H1 (cell line): ENCODE data around the gene ILF2. TPM values are rescaled to one million over a fixed set of nuclear protein-coding genes. Genes with fewer than 3 reads are reported as not detected.

Experiments
- CTCF ChIA-PET: fragments of 300-600 bp; sonication (Branson Sonifier 250); formaldehyde crosslinking; loops from one replicate; lab custom pipeline; 2021; ENCODE audit not compliant: partially characterized antibody; lab: Charles Lee
- POLR2A ChIA-PET: fragments of 300-600 bp; sonication (Branson Sonifier 250); formaldehyde crosslinking; loops from one replicate; lab custom pipeline; 2021; ENCODE audit warnings: inconsistent platforms; ENCODE audit not compliant: partially characterized antibody; lab: Charles Lee
- DNase-seq, 2 experiments: peaks; one replicate each; pipeline versions ENCODE4 v3.0.0 to v3.0.0-alpha.2; 2010 to 2022; ENCODE audit warnings: low spot score in 2 of 2, low read depth in 1 of 2, mixed read lengths in 1 of 2
- FAIRE-seq: peaks from 2 replicates; lab custom pipeline; 2011; peaks lifted over from hg19 to GRCh38; lab: Jason Lieb, UNC
- H2AFZ ChIP-seq: 2 replicates; pipeline ENCODE4 v1.8.1; 2012; ENCODE audit warnings: low read length, inconsistent platforms
- H2AK5ac ChIP-seq: 2 replicates; pipeline ENCODE4 v1.6.1; 2013; ENCODE audit warnings: low read depth, low read length
- H2BK120ac ChIP-seq: replicated peaks from 2 replicates; pipeline ENCODE3; 2013; ENCODE audit warnings: low read depth, low read length, inconsistent platforms
- H2BK12ac ChIP-seq: 2 replicates; pipeline ENCODE4 v1.6.1; 2013; ENCODE audit warnings: low read depth, low read length
- H2BK15ac ChIP-seq: 2 replicates; pipeline ENCODE4 v1.6.1; 2013; ENCODE audit warnings: low read length
- H2BK20ac ChIP-seq: 2 replicates; pipeline ENCODE4 v1.6.1; 2013; ENCODE audit warnings: low read length
- H2BK5ac ChIP-seq: 2 replicates; pipeline ENCODE4 v1.6.1; 2013; ENCODE audit warnings: low read depth, low read length
- H3K14ac ChIP-seq: 2 replicates; pipeline ENCODE4 v1.6.1; 2013; ENCODE audit warnings: inconsistent platforms; ENCODE audit not compliant: insufficient read length
- H3K18ac ChIP-seq: 2 replicates; pipeline ENCODE4 v1.6.1; 2013; ENCODE audit warnings: low read length; ENCODE audit errors: extremely low read depth
- H3K23ac ChIP-seq: 2 replicates; pipeline ENCODE4 v1.6.1; 2013; ENCODE audit warnings: inconsistent platforms; ENCODE audit not compliant: insufficient read length
- H3K23me2 ChIP-seq: 2 replicates; pipeline ENCODE4 v1.6.1; 2013; ENCODE audit warnings: low read depth, low read length
- H3K27ac ChIP-seq: 2 replicates; pipeline ENCODE4 v1.6.1; 2011; ENCODE audit warnings: low read depth, low read length, inconsistent platforms
- H3K27me3 ChIP-seq, 4 experiments: replicated peaks in 1 of 4; 1 replicate in 1 of 4; 2 replicates in 3 of 4; pipeline versions ENCODE4 v1.6.1 to v1.8.1; 2011 to 2013; ENCODE audit warnings: low read length in 3 of 4, mild to moderate bottlenecking in 3 of 4, inconsistent platforms in 2 of 4, mixed read lengths in 2 of 4, moderate library complexity in 1 of 4; ENCODE audit not compliant: control insufficient read depth in 3 of 4, insufficient read depth in 3 of 4; ENCODE audit errors: extremely low read depth in 1 of 4
- H3K36me3 ChIP-seq, 4 experiments: 2 replicates each; pipeline versions ENCODE4 v1.6.1 to v1.8.1; 2011 to 2013; ENCODE audit warnings: mild to moderate bottlenecking in 4 of 4, low read length in 3 of 4, moderate library complexity in 2 of 4, control low read depth in 1 of 4, inconsistent platforms in 1 of 4; ENCODE audit not compliant: insufficient read depth in 4 of 4, control insufficient read depth in 2 of 4
- H3K4ac ChIP-seq: replicated peaks from 2 replicates; pipeline ENCODE3; 2013; ENCODE audit warnings: low read length, low read depth, mixed read lengths, inconsistent platforms; ENCODE audit not compliant: insufficient read length
- H3K4me1 ChIP-seq, 4 experiments: replicated peaks in 1 of 4; 1 replicate in 1 of 4; 2 replicates in 3 of 4; pipeline versions ENCODE4 v1.6.1 to v1.8.1; 2011 to 2013; ENCODE audit warnings: low read length in 3 of 4, inconsistent platforms in 2 of 4, mixed read lengths in 1 of 4; ENCODE audit not compliant: insufficient read depth in 4 of 4, control insufficient read depth in 3 of 4
- H3K4me2 ChIP-seq, 2 experiments: 2 replicates each; pipeline versions ENCODE4 v1.6.1 to v1.8.1; 2011 to 2013; ENCODE audit warnings: low read depth in 2 of 2, low read length in 2 of 2, control low read depth in 1 of 2, inconsistent platforms in 1 of 2, mild to moderate bottlenecking in 1 of 2; ENCODE audit not compliant: insufficient read depth in 1 of 2
- H3K4me3 ChIP-seq, 4 experiments: fragments of 200-600, 300-600 bp in 1 of 4; sonication (generic), shearing (Covaris generic), sonication (Bioruptor Twin) in 1 of 4; 2 replicates each; pipeline versions ENCODE4 v1.5.1 to v1.8.1; 2011 to 2016; ENCODE audit warnings: low read length in 4 of 4, low read depth in 3 of 4, control low read depth in 2 of 4, inconsistent platforms in 2 of 4, mild to moderate bottlenecking in 2 of 4, mixed read lengths in 1 of 4, moderate library complexity in 1 of 4; ENCODE audit not compliant: insufficient read depth in 2 of 4; ENCODE audit errors: extremely low read depth in 1 of 4
- H3K56ac ChIP-seq: replicated peaks from 2 replicates; pipeline ENCODE3; 2013; ENCODE audit warnings: low read depth, mild to moderate bottlenecking, mixed read lengths, low read length, inconsistent platforms; ENCODE audit not compliant: insufficient read length
- H3K79me1 ChIP-seq: 2 replicates; pipeline ENCODE4 v1.6.1; 2013; ENCODE audit warnings: low read depth, low read length, control low read depth
- H3K79me2 ChIP-seq, 2 experiments: 2 replicates each; pipeline versions ENCODE4 v1.6.1 to v1.8.1; 2012 to 2013; ENCODE audit warnings: low read length in 2 of 2, mild to moderate bottlenecking in 2 of 2, inconsistent platforms in 1 of 2; ENCODE audit not compliant: insufficient read depth in 2 of 2, control insufficient read depth in 1 of 2
- H3K9ac ChIP-seq, 4 experiments: replicated peaks in 1 of 4; 1 replicate in 1 of 4; 2 replicates in 3 of 4; pipeline versions ENCODE4 v1.6.1 to v1.8.1; 2011 to 2013; ENCODE audit warnings: low read depth in 3 of 4, low read length in 3 of 4, control low read depth in 2 of 4, mild to moderate bottlenecking in 2 of 4, moderate library complexity in 2 of 4, inconsistent platforms in 1 of 4; ENCODE audit errors: extremely low read depth in 1 of 4
- H3K9me3 ChIP-seq, 2 experiments: 2 replicates each; pipeline versions ENCODE4 v1.6.1 to v1.8.1; 2012 to 2013; ENCODE audit warnings: mild to moderate bottlenecking in 2 of 2, moderate library complexity in 2 of 2, control low read depth in 1 of 2, inconsistent platforms in 1 of 2, low read depth in 1 of 2, low read length in 1 of 2, mixed read lengths in 1 of 2; ENCODE audit not compliant: insufficient read depth in 2 of 2
- H4K20me1 ChIP-seq, 2 experiments: replicated peaks in 1 of 2; 2 replicates each; pipeline versions ENCODE3 to v1.8.1; 2011 to 2013; ENCODE audit warnings: inconsistent platforms in 2 of 2, low read length in 2 of 2, mild to moderate bottlenecking in 1 of 2; ENCODE audit not compliant: insufficient read depth in 2 of 2, control insufficient read depth in 1 of 2
- H4K5ac ChIP-seq: 2 replicates; pipeline ENCODE4 v1.6.1; 2013; ENCODE audit warnings: low read length, low read depth, mixed read lengths, inconsistent platforms; ENCODE audit not compliant: insufficient read length
- H4K8ac ChIP-seq: 2 replicates; pipeline ENCODE4 v1.8.0; 2013; ENCODE audit warnings: mild to moderate bottlenecking, moderate library complexity, low read length, inconsistent platforms; ENCODE audit not compliant: insufficient read depth; ENCODE audit errors: extremely low read depth
- H4K91ac ChIP-seq: replicated peaks from 2 replicates; pipeline ENCODE3; 2013; ENCODE audit warnings: low read length, mixed read lengths, inconsistent platforms; ENCODE audit not compliant: insufficient read length
- CHD1 ChIP-seq: IDR thresholded peaks from 2 replicates; pipeline ENCODE4 v1.6.1; 2012; ENCODE audit warnings: low read depth, low read length, improper control_type of control experiment
- CREB1 ChIP-seq: IDR thresholded peaks from 2 replicates; pipeline ENCODE4 v1.6.1; 2012; ENCODE audit warnings: inconsistent platforms
- CTBP2 ChIP-seq: IDR thresholded peaks from 2 replicates; pipeline ENCODE4 v1.7.0; 2011; ENCODE audit warnings: borderline replicate concordance, mild to moderate bottlenecking, moderate library complexity, mixed read lengths, low read length; ENCODE audit not compliant: insufficient read depth, insufficient read length
- FOSL1 ChIP-seq: IDR thresholded peaks from 2 replicates; pipeline ENCODE4 v1.6.1; 2011; ENCODE audit warnings: mild to moderate bottlenecking, low read depth, low read length, moderate library complexity; ENCODE audit not compliant: insufficient read depth
- GABPA ChIP-seq: IDR thresholded peaks from 2 replicates; pipeline ENCODE4 v1.6.1; 2011; ENCODE audit warnings: mild to moderate bottlenecking, low read length, moderate library complexity, borderline replicate concordance; ENCODE audit not compliant: insufficient read depth
- JUN ChIP-seq: IDR thresholded peaks from 2 replicates; pipeline ENCODE4 v1.6.1; 2011; ENCODE audit warnings: low read depth, mild to moderate bottlenecking, improper control_type of control experiment, low read length
- KDM4A ChIP-seq: IDR thresholded peaks from one replicate; pipeline ENCODE4 v1.7.1; 2012; ENCODE audit warnings: low read depth, mild to moderate bottlenecking, moderate library complexity, low read length, inconsistent platforms; ENCODE audit not compliant: severe bottlenecking
- RAD21 ChIP-seq, 2 experiments: IDR thresholded peaks in 1 of 2; conservative IDR thresholded peaks in 1 of 2; 2 replicates each; pipeline ENCODE4 v1.6.1; 2011; ENCODE audit warnings: low read depth in 2 of 2, low read length in 2 of 2, improper control_type of control experiment in 1 of 2, inconsistent platforms in 1 of 2, mild to moderate bottlenecking in 1 of 2, moderate library complexity in 1 of 2
- WGBS, 2 experiments: shearing (Covaris generic) in 1 of 2; methylation state at CpG; one replicate each; pipeline versions ENCODE4 v1.1.6 to v1.1.7; 2013 to 2015; ENCODE audit warnings: low lambda C conversion rate in 2 of 2, mixed read lengths in 2 of 2, inconsistent platforms in 1 of 2, low coverage in 1 of 2, missing lambda C conversion rate in 1 of 2; ENCODE audit not compliant: insufficient replicate concordance in 2 of 2, insufficient coverage in 1 of 2, insufficient read length in 1 of 2; ENCODE audit errors: extremely low coverage in 1 of 2, missing lambda C conversion rate in 1 of 2; 5-methylcytosine and 5-hydroxymethylcytosine counted together
- polyA plus RNA-seq, 7 experiments: library from polyadenylated mRNA; depleted of rRNA in 3 of 7; stranded (reverse) in 5 of 7; unstranded in 2 of 7; fragments of >200 nt in 5 of 7; fragments of 200-250 nt in 2 of 7; gene quantifications; 1 replicate in 5 of 7; 2 replicates in 1 of 7; 4 replicates in 1 of 7; pipeline versions ENCODE4 v1.2.1 to v1.2.3, GENCODE V29; 2011 to 2013; ENCODE audit warnings: missing spikeins in 2 of 7, mixed read lengths in 2 of 7
- total RNA-seq: library from RNA; stranded (reverse); fragmentation: NEBNext Ultra II Directional; extraction: Animal tissue kit (Norgen Biotek cat#: 25700); gene quantifications from 2 replicates; pipeline ENCODE4 v1.2.1, GENCODE V29; 2021
- TF ChIP-seq, protein P1 (sequence below), 3 experiments: IDR thresholded peaks; 1 replicate in 2 of 3; 2 replicates in 1 of 3; pipeline versions ENCODE4 v1.5.1 to v1.6.1; 2011; ENCODE audit warnings: low read length in 3 of 3, mild to moderate bottlenecking in 3 of 3, inconsistent platforms in 2 of 3, low read depth in 1 of 3, moderate library complexity in 1 of 3; ENCODE audit not compliant: insufficient read depth in 1 of 3; ENCODE audit errors: control extremely low read depth in 1 of 3

The ILF2 gene
- total and polyA plus RNA-seq, 2 of the 8 experiments (the other 6 are each of a cell fraction or from before 2014, with no cell fraction given) = 389 to 474 TPM

DNA sequence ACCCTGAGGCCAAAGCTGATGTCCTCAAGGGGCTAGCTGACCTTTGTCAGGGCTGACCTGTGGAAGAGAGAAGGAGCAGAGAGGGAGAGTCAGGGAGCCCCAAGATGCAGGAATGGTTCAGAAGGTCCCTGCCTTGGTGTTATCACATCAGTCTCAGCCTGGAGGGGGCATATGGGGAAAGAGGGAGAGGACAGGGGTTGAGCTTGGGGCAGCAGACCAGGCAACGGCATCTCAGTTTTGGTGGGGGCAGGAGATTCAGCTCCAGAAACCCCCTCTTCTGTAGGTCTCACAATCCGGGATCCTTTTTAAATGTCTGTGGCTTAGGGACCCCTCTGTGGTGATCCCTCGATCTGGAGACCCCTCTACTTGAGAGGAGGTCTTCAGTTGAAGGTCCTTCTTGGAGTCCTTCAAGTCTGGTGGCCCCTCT lies 44.3 kb downstream of the ILF2 start:
- DNase-seq (no peak), FAIRE-seq (no peak)
- Histone ChIP-seq H4K20me1 (no peaks in the 10 kb centered on the region), H2BK20ac (0 out of 2 replicates have a peak overlapping the region, but pooled peaks have one; percentile 75), H3K18ac (peak overlapping the region; percentile 93), H3K27me3 (no peaks in the 10 kb centered on the region), H2BK15ac (0 out of 2 replicates have a peak overlapping the region, but pooled peaks have one; percentile 81), H2BK5ac (0 out of 2 replicates have a peak overlapping the region, but pooled peaks have one; percentile 68), H3K23ac (no peak overlapping the region), H3K79me2 (no peaks in the 10 kb centered on the region), H3K4me3 (peak overlapping the region; percentile 45 to 77 (median 72); a peak in 7 of 8 replicates), H2AFZ (no peak overlapping the region), H3K36me3 (peaks cover 0 to 4% (median 1%) of the 10 kb centered on the region in 4 experiments; a peak in 3 of 8 replicates), H3K27ac (no peak overlapping the region), H4K91ac (peak overlapping the region; percentile 18), H3K4me2 (peak overlapping the region; percentile 74 to 95), H2AK5ac (no peak overlapping the region), H3K9me3 (no peaks in the 10 kb centered on the region), H3K9ac (peak overlapping the region in 1 of 4 experiments; percentile 69; a peak in 2 of 7 replicates), H4K8ac (no peak overlapping the region), H3K56ac (no peak overlapping the region), H2BK12ac (peak overlapping the region; percentile 92), H3K79me1 (no peaks in the 10 kb centered on the region), H3K4ac (peak overlapping the region; percentile 71), H3K23me2 (peaks cover 7% of the 10 kb centered on the region), H3K14ac (no peak overlapping the region), H2BK120ac (no peak overlapping the region), H3K4me1 (peaks cover 0 to 13% (median 7%) of the 10 kb centered on the region in 4 experiments; a peak in 6 of 7 replicates), H4K5ac (no peak overlapping the region)
- ChIA-PET CTCF (interaction anchor here (0.8 to 10.2 kb wide), 21 partner anchors 8 to 315 kb away, joined by 3 to 115 read pairs (median 13); partner anchors contain the start of genes S100A14, S100A16, S100A4 and S100A6), POLR2A (interaction anchor here (0.7 to 15.6 kb wide), 25 partner anchors 8 to 363 kb away, joined by 3 to 261 read pairs (median 5); partner anchors contain the start of genes CHTOP, RPS27, S100A14 and S100A16)
- 75% methylated on average over 3 of the region's 3 CpGs; no CpG with 5 or more reads in 1 of the 2 experiments for WGBS, 2 experiments
- TF ChIP-seq JUN (no peak), FOSL1 (no peak), KDM4A (no peak), RAD21 (IDR thresholded peaks at IDR 0.05 in 1 of 2, conservative IDR thresholded peaks at IDR 0.05 in 1 of 2; ENCODE audit: low read depth in 2 of 2, low read length in 2 of 2) (no peak), GABPA (no peak), CTBP2 (no peak), CREB1 (no peak), CHD1 (no peak)
- TF ChIP-seq, protein P1, sequence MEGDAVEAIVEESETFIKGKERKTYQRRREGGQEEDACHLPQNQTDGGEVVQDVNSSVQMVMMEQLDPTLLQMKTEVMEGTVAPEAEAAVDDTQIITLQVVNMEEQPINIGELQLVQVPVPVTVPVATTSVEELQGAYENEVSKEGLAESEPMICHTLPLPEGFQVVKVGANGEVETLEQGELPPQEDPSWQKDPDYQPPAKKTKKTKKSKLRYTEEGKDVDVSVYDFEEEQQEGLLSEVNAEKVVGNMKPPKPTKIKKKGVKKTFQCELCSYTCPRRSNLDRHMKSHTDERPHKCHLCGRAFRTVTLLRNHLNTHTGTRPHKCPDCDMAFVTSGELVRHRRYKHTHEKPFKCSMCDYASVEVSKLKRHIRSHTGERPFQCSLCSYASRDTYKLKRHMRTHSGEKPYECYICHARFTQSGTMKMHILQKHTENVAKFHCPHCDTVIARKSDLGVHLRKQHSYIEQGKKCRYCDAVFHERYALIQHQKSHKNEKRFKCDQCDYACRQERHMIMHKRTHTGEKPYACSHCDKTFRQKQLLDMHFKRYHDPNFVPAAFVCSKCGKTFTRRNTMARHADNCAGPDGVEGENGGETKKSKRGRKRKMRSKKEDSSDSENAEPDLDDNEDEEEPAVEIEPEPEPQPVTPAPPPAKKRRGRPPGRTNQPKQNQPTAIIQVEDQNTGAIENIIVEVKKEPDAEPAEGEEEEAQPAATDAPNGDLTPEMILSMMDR (IDR thresholded peaks at IDR 0.05; ENCODE audit: control extremely low read depth in 1 of 3, insufficient read depth in 1 of 3, low read depth in 1 of 3, low read length in 3 of 3) = no peak
